Naive B cell (primary cell): ENCODE data around the gene DAO. TPM values are rescaled to one million over a fixed set of nuclear protein-coding genes. Genes with fewer than 3 reads are reported as not detected.
A peak's percentile ranks its signal among the peaks of the same experiment; 100 is the strongest.

Source experiments
- ATAC-seq, 2 donors: fragments of 150-1000 bp; cut with Tn5 transposase; 2 replicates each; pipeline ENCODE4 v1.10.0; 2021; ENCODE audit warnings: low read depth in 2 of 2, mild to moderate bottlenecking in 2 of 2, moderate library complexity in 2 of 2
- DNase-seq: peaks from one replicate; pipeline ENCODE4 v3.0.0; 2022
- H3K27ac Mint-ChIP-seq, 6 donors: one replicate each; pipeline ENCODE4 v1.8.0; 2020 to 2022; ENCODE audit warnings: mild to moderate bottlenecking in 6 of 6, mixed read lengths in 6 of 6, moderate library complexity in 5 of 6, inconsistent platforms in 2 of 6
- H3K27me3 Mint-ChIP-seq, 3 donors: one replicate each; pipeline ENCODE4 v1.8.0; 2021 to 2022; ENCODE audit warnings: mixed read lengths in 3 of 3, mild to moderate bottlenecking in 1 of 3
- H3K36me3 Mint-ChIP-seq, 2 donors: one replicate each; pipeline ENCODE4 v1.8.0; 2020 to 2022; ENCODE audit warnings: mixed read lengths in 2 of 2, inconsistent platforms in 1 of 2, mild to moderate bottlenecking in 1 of 2
- H3K4me1 Mint-ChIP-seq, 3 donors: one replicate each; pipeline ENCODE4 v1.8.0; 2020 to 2022; ENCODE audit warnings: mixed read lengths in 3 of 3, inconsistent platforms in 1 of 3, mild to moderate bottlenecking in 1 of 3, moderate library complexity in 1 of 3
- H3K4me3 Mint-ChIP-seq, 8 donors: one replicate each; pipeline ENCODE4 v1.8.0; 2020 to 2022; ENCODE audit warnings: mild to moderate bottlenecking in 8 of 8, mixed read lengths in 8 of 8, moderate library complexity in 8 of 8, inconsistent platforms in 2 of 8
- H3K9me3 Mint-ChIP-seq, 7 donors: one replicate each; pipeline ENCODE4 v1.8.0; 2020 to 2022; ENCODE audit warnings: mixed read lengths in 7 of 7, mild to moderate bottlenecking in 5 of 7, inconsistent platforms in 2 of 7, moderate library complexity in 1 of 7
- polyA plus RNA-seq, 6 donors: library from polyadenylated mRNA; unstranded; fragments of 300-500 nt; fragmentation: Illumina TruSeq; gene quantifications; one replicate each; pipeline ENCODE4 v1.2.3, GENCODE V29; 2021; ENCODE audit warnings: low read depth in 6 of 6

The DAO gene
- not detected for polyA plus RNA-seq

GRCh38 chr12:108879615-108880254 lies at the start of gene DAO:
TSS of gene DAO (plus strand) at chr12:108880092. CDS start at chr12:108885007, 4,915 bp downstream.
- Mint-ChIP-seq H3K27me3 (peaks cover 0 to 20% (median 4%) of the 10 kb centered on the region in 3 donors), H3K36me3 (no peaks in the 10 kb centered on the region), H3K4me3 (peak within 1 kb of the TSS in 1 of 8 donors; percentile 41), H3K27ac (peak within 1 kb of the TSS in 2 of 6 donors; percentile 26 to 69), H3K9me3 (peaks cover 0 to 4% (median 0%) of the 10 kb centered on the region in 7 donors), H3K4me1 (no peaks in the 10 kb centered on the region)
- DNase-seq (no peak), ATAC-seq (no peak)

GRCh38 chr12:108831309-108831991 lies 48.4 kb upstream of the DAO start:
- peaks cover 10 to 12% (median 10%) of the 10 kb centered on the region in 3 donors for H3K4me1 Mint-ChIP-seq
- DNase-seq, result no peak

GRCh38 chr12:108832208-108832607 lies 47.7 kb upstream of the DAO start:
- Mint-ChIP-seq H3K27ac (peak overlapping the region in 2 of 6 donors; percentile 49 to 84), H3K9me3 (no peaks in the 10 kb centered on the region), H3K36me3 (peaks cover 7 to 26% of the 10 kb centered on the region in 2 donors), H3K4me1 (peaks cover 4 to 6% (median 4%) of the 10 kb centered on the region in 3 donors), H3K27me3 (no peaks in the 10 kb centered on the region), H3K4me3 (no peak overlapping the region)
- DNase-seq, result no peak
- ATAC-seq, result no peak

More at GRCh38 chr12:108831309-108831991, 48.4 kb upstream of the DAO start:
- no peaks in the 10 kb centered on the region for H3K9me3 Mint-ChIP-seq
- H3K27ac Mint-ChIP-seq, result peak overlapping the region in 1 of 6 donors; percentile 90
- H3K36me3 Mint-ChIP-seq, result peaks cover 7 to 26% of the 10 kb centered on the region in 2 donors
- H3K27me3 Mint-ChIP-seq, result no peaks in the 10 kb centered on the region
- no peak overlapping the region for H3K4me3 Mint-ChIP-seq
- ATAC-seq, result no peak

GRCh38 chr12:108832730-108833354 lies 47.0 kb upstream of the DAO start:
- H3K9me3 Mint-ChIP-seq, result no peaks in the 10 kb centered on the region
- no peak for ATAC-seq
- H3K27ac Mint-ChIP-seq, result peak overlapping the region in 1 of 6 donors; percentile 41
- H3K36me3 Mint-ChIP-seq, result peaks cover 7 to 26% of the 10 kb centered on the region in 2 donors
- H3K4me3 Mint-ChIP-seq, result no peak overlapping the region
- peaks cover 0 to 10% (median 4%) of the 10 kb centered on the region in 3 donors for H3K4me1 Mint-ChIP-seq
- H3K27me3 Mint-ChIP-seq, result no peaks in the 10 kb centered on the region
- DNase-seq, result no peak

- H3K4me3 Mint-ChIP-seq, result no peak overlapping the region
- H3K9me3 Mint-ChIP-seq, result no peaks in the 10 kb centered on the region
- DNase-seq (no peak), ATAC-seq (no peak)
- H3K27me3 Mint-ChIP-seq, result no peaks in the 10 kb centered on the region
- peaks cover 4 to 15% (median 8%) of the 10 kb centered on the region in 3 donors for H3K4me1 Mint-ChIP-seq
- H3K36me3 Mint-ChIP-seq, result peaks cover 7 to 26% of the 10 kb centered on the region in 2 donors
- H3K27ac Mint-ChIP-seq, result peak overlapping the region in 1 of 6 donors; percentile 41
These were observed 46.5 kb upstream of the DAO start for GRCh38 chr12:108833355-108833733.

- Mint-ChIP-seq H3K27ac (peak overlapping the region in 1 of 6 donors; percentile 92), H3K27me3 (no peaks in the 10 kb centered on the region), H3K9me3 (no peaks in the 10 kb centered on the region), H3K4me3 (no peak overlapping the region), H3K36me3 (peaks cover 7 to 26% of the 10 kb centered on the region in 2 donors), H3K4me1 (peaks cover 10 to 20% (median 14%) of the 10 kb centered on the region in 3 donors)
- no peak for DNase-seq
- ATAC-seq, result no peak
These were observed 46.0 kb upstream of the DAO start for GRCh38 chr12:108833757-108834472.

GRCh38 chr12:108835860-108836634 lies 43.8 kb upstream of the DAO start:
- DNase-seq (no peak), ATAC-seq (no peak)
- Mint-ChIP-seq H3K27me3 (no peaks in the 10 kb centered on the region), H3K36me3 (peaks cover 4 to 16% of the 10 kb centered on the region in 2 donors), H3K9me3 (no peaks in the 10 kb centered on the region), H3K27ac (no peak overlapping the region), H3K4me1 (peaks cover 14 to 22% (median 19%) of the 10 kb centered on the region in 3 donors), H3K4me3 (no peak overlapping the region)

GRCh38 chr12:108837239-108837638 lies 42.7 kb upstream of the DAO start:
- no peak for DNase-seq
- peak overlapping the region in 1 of 6 donors; percentile 16 for H3K27ac Mint-ChIP-seq
- H3K27me3 Mint-ChIP-seq, result no peaks in the 10 kb centered on the region
- H3K4me3 Mint-ChIP-seq, result no peak overlapping the region
- no peak for ATAC-seq
- peaks cover 14 to 22% (median 19%) of the 10 kb centered on the region in 3 donors for H3K4me1 Mint-ChIP-seq
- peaks cover 0 to 13% of the 10 kb centered on the region in 2 donors for H3K36me3 Mint-ChIP-seq
- H3K9me3 Mint-ChIP-seq, result no peaks in the 10 kb centered on the region

- H3K27ac Mint-ChIP-seq, result peak overlapping the region in 3 of 6 donors; percentile 33 to 76 (median 70)
- ATAC-seq (no peak), DNase-seq (no peak)
- no peaks in the 10 kb centered on the region for H3K27me3 Mint-ChIP-seq
- peaks cover 0 to 13% of the 10 kb centered on the region in 2 donors for H3K36me3 Mint-ChIP-seq
- H3K9me3 Mint-ChIP-seq, result no peaks in the 10 kb centered on the region
- no peak overlapping the region for H3K4me3 Mint-ChIP-seq
- peaks cover 14 to 22% (median 19%) of the 10 kb centered on the region in 3 donors for H3K4me1 Mint-ChIP-seq
These were observed 42.2 kb upstream of the DAO start for GRCh38 chr12:108837680-108838079.

- H3K4me3 Mint-ChIP-seq, result peak overlapping the region in 6 of 8 donors; percentile 1 to 71 (median 56)
- no peak for DNase-seq
- peaks cover 0 to 13% of the 10 kb centered on the region in 2 donors for H3K36me3 Mint-ChIP-seq
- H3K27me3 Mint-ChIP-seq, result no peaks in the 10 kb centered on the region
- peak in 1 of 2 donors; percentile 40 for ATAC-seq
- peak overlapping the region in 3 of 6 donors; percentile 66 to 81 (median 76) for H3K27ac Mint-ChIP-seq
- no peaks in the 10 kb centered on the region for H3K9me3 Mint-ChIP-seq
- peaks cover 14 to 22% (median 19%) of the 10 kb centered on the region in 3 donors for H3K4me1 Mint-ChIP-seq
These were observed 41.5 kb upstream of the DAO start for GRCh38 chr12:108838194-108839017.

GRCh38 chr12:108839018-108839889 lies 40.6 kb upstream of the DAO start:
- peaks cover 11 to 20% (median 19%) of the 10 kb centered on the region in 3 donors for H3K4me1 Mint-ChIP-seq
- no peaks in the 10 kb centered on the region for H3K9me3 Mint-ChIP-seq
- H3K4me3 Mint-ChIP-seq, result peak overlapping the region in 2 of 8 donors; percentile 1 to 63
- peak overlapping the region in 4 of 6 donors; percentile 4 to 49 (median 22) for H3K27ac Mint-ChIP-seq
- DNase-seq (no peak), ATAC-seq (no peak)
- H3K36me3 Mint-ChIP-seq, result peaks cover 0 to 8% of the 10 kb centered on the region in 2 donors
- H3K27me3 Mint-ChIP-seq, result no peaks in the 10 kb centered on the region
